ENCODE results near the gene SLC30A5.

The SLC30A5 gene

DNA sequence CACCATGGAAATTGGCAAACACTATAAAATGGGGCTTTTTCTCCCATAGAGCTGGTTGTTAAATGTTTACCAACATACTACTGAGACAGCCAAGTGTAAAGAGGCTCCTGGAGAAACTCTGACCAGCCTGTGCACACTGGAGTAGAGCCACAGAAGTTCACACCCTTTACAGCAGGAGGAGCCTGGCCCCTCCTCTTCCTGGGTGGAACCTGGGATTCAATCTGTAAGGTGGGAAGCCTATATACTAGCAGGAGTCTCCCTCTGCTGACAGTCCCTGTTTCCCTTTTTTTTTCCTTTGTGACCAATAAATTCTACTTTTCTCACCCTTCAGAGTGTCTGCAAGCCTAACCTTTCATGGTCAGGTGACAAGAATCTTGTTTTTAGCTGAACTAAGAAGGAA, 10.4 kb upstream of the SLC30A5 start:
- no peak overlapping the region for H3K4ac ChIP-seq (ENCODE audit: low read depth in 1 of 2, low read length in 2 of 2)
- no peak overlapping the region for H3K23ac ChIP-seq (ENCODE audit: low read length in 2 of 2)
- H3K27me3 ChIP-seq (ENCODE audit: control insufficient read depth in 1 of 2, insufficient read depth in 1 of 2, low read length in 2 of 2), result no peaks in the 10 kb centered on the region
- no peak overlapping the region for H2AK5ac ChIP-seq (ENCODE audit: low read length, severe bottlenecking)
- H3K27ac ChIP-seq (ENCODE audit: low read length, poor library complexity, severe bottlenecking), result no peak overlapping the region
- H4K91ac ChIP-seq (ENCODE audit: low read length), result no peak overlapping the region
- H3K9me3 ChIP-seq (ENCODE audit: control insufficient read depth, low read length), result no peaks in the 10 kb centered on the region
- H2AFZ ChIP-seq (ENCODE audit: low read depth, low read length), result no peak overlapping the region
- H3K14ac ChIP-seq (ENCODE audit: low read length in 2 of 2), result no peak overlapping the region
- no peak overlapping the region for H3K9ac ChIP-seq (ENCODE audit: low read length)
- H3K18ac ChIP-seq (ENCODE audit: low read depth in 1 of 2, low read length in 2 of 2), result no peak overlapping the region
- no peak overlapping the region for H2BK15ac ChIP-seq (ENCODE audit: low read depth, poor library complexity, severe bottlenecking)
- H3K36me3 ChIP-seq (ENCODE audit: control insufficient read depth in 1 of 2, insufficient read depth in 2 of 2, low read depth in 1 of 2, low read length in 2 of 2), result no peaks in the 10 kb centered on the region
- no peaks in the 10 kb centered on the region for H3K79me1 ChIP-seq (replicated peaks; ENCODE audit: low read length, poor library complexity, severe bottlenecking)
- no peak overlapping the region for H3K4me2 ChIP-seq (ENCODE audit: low read length, poor library complexity, severe bottlenecking)
- H3K4me1 ChIP-seq (ENCODE audit: control insufficient read depth, insufficient read depth, low read depth, low read length), result no peaks in the 10 kb centered on the region
- no peak overlapping the region for H3K4me3 ChIP-seq (ENCODE audit: insufficient read depth in 1 of 2, low read depth in 1 of 2, low read length in 2 of 2)
- H2BK5ac ChIP-seq (ENCODE audit: low read depth, low read length, poor library complexity, severe bottlenecking), result no peak overlapping the region
- no peak for DNase-seq
- no peak overlapping the region for H2BK120ac ChIP-seq (ENCODE audit: low read depth, low read length)
- no peak overlapping the region for H2BK12ac ChIP-seq (ENCODE audit: low read length in 2 of 2)
- no peak overlapping the region for H4K8ac ChIP-seq (ENCODE audit: low read length)

DNA sequence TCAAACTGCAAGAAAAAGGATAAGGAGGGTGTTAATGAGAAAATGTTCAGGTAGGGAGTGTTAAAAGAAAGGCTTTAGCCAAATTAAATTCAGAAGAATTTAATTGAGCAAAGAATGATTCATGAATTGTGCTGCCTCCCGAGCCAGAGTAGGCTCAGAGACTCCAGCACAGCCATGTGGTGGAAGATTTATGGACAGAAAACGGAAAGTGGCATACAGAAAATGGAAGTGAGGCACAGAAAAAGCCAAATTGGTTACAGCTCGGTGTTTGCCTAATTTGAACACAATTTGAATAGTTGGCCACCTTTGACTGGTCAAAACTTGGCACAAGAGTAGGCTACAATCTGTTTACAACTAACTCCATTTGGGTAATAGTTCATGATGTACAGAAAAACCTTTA, 9.6 kb upstream of the SLC30A5 start:
- no peaks in the 10 kb centered on the region for H3K4me1 ChIP-seq (ENCODE audit: control insufficient read depth, insufficient read depth, low read depth, low read length)

GRCh38 chr5:69084903-69085302, 8.9 kb upstream of the SLC30A5 start:
- no peak overlapping the region for H2AK5ac ChIP-seq (ENCODE audit: low read length, severe bottlenecking)
- H2BK15ac ChIP-seq (ENCODE audit: low read depth, poor library complexity, severe bottlenecking), result no peak overlapping the region
- H3K9ac ChIP-seq (ENCODE audit: low read length), result no peak overlapping the region
- 91% methylated on average over 2 of the region's 2 CpGs for WGBS
- H3K4me1 ChIP-seq (ENCODE audit: control insufficient read depth, insufficient read depth, low read depth, low read length), result no peaks in the 10 kb centered on the region
- H4K8ac ChIP-seq (ENCODE audit: low read length), result no peak overlapping the region
- no peak overlapping the region for H2BK12ac ChIP-seq (ENCODE audit: low read length in 2 of 2)
- no peak overlapping the region for H3K27ac ChIP-seq (ENCODE audit: low read length, poor library complexity, severe bottlenecking)
- H3K36me3 ChIP-seq (ENCODE audit: control insufficient read depth in 1 of 2, insufficient read depth in 2 of 2, low read depth in 1 of 2, low read length in 2 of 2), result no peaks in the 10 kb centered on the region
- H3K27me3 ChIP-seq (ENCODE audit: control insufficient read depth in 1 of 2, insufficient read depth in 1 of 2, low read length in 2 of 2), result no peaks in the 10 kb centered on the region
- H3K18ac ChIP-seq (ENCODE audit: low read depth in 1 of 2, low read length in 2 of 2), result no peak overlapping the region
- H2BK120ac ChIP-seq (ENCODE audit: low read depth, low read length), result no peak overlapping the region
- no peak overlapping the region for H3K4ac ChIP-seq (ENCODE audit: low read depth in 1 of 2, low read length in 2 of 2)
- no peak overlapping the region for H3K4me3 ChIP-seq (ENCODE audit: insufficient read depth in 1 of 2, low read depth in 1 of 2, low read length in 2 of 2)
- H3K23ac ChIP-seq (ENCODE audit: low read length in 2 of 2), result no peak overlapping the region
- no peak overlapping the region for H2AFZ ChIP-seq (ENCODE audit: low read depth, low read length)
- H3K14ac ChIP-seq (ENCODE audit: low read length in 2 of 2), result no peak overlapping the region
- H2BK5ac ChIP-seq (ENCODE audit: low read depth, low read length, poor library complexity, severe bottlenecking), result no peak overlapping the region
- H4K91ac ChIP-seq (ENCODE audit: low read length), result no peak overlapping the region
- H3K4me2 ChIP-seq (ENCODE audit: low read length, poor library complexity, severe bottlenecking), result no peak overlapping the region
- H3K9me3 ChIP-seq (ENCODE audit: control insufficient read depth, low read length), result no peaks in the 10 kb centered on the region
- H3K79me1 ChIP-seq (replicated peaks; ENCODE audit: low read length, poor library complexity, severe bottlenecking), result no peaks in the 10 kb centered on the region
- no peak for DNase-seq

More for the DNA sequence above, 9.6 kb upstream of the SLC30A5 start:
- no peak overlapping the region for H3K23ac ChIP-seq (ENCODE audit: low read length in 2 of 2)
- no peak overlapping the region for H3K4ac ChIP-seq (ENCODE audit: low read depth in 1 of 2, low read length in 2 of 2)
- H4K8ac ChIP-seq (ENCODE audit: low read length), result no peak overlapping the region
- H3K36me3 ChIP-seq (ENCODE audit: control insufficient read depth in 1 of 2, insufficient read depth in 2 of 2, low read depth in 1 of 2, low read length in 2 of 2), result no peaks in the 10 kb centered on the region
- no peak overlapping the region for H2BK15ac ChIP-seq (ENCODE audit: low read depth, poor library complexity, severe bottlenecking)
- H3K79me1 ChIP-seq (replicated peaks; ENCODE audit: low read length, poor library complexity, severe bottlenecking), result no peaks in the 10 kb centered on the region
- no peak overlapping the region for H3K14ac ChIP-seq (ENCODE audit: low read length in 2 of 2)
- no peak overlapping the region for H3K4me3 ChIP-seq (ENCODE audit: insufficient read depth in 1 of 2, low read depth in 1 of 2, low read length in 2 of 2)
- no peak overlapping the region for H2AK5ac ChIP-seq (ENCODE audit: low read length, severe bottlenecking)
- DNase-seq, result no peak
- no peak overlapping the region for H3K9ac ChIP-seq (ENCODE audit: low read length)
- no peak overlapping the region for H3K27ac ChIP-seq (ENCODE audit: low read length, poor library complexity, severe bottlenecking)
- no peaks in the 10 kb centered on the region for H3K9me3 ChIP-seq (ENCODE audit: control insufficient read depth, low read length)
- H2AFZ ChIP-seq (ENCODE audit: low read depth, low read length), result no peak overlapping the region
- 71% methylated on average over 3 of the region's 3 CpGs for WGBS
- no peak overlapping the region for H2BK12ac ChIP-seq (ENCODE audit: low read length in 2 of 2)
- no peak overlapping the region for H3K18ac ChIP-seq (ENCODE audit: low read depth in 1 of 2, low read length in 2 of 2)
- no peak overlapping the region for H3K4me2 ChIP-seq (ENCODE audit: low read length, poor library complexity, severe bottlenecking)
- H4K91ac ChIP-seq (ENCODE audit: low read length), result no peak overlapping the region
- H2BK120ac ChIP-seq (ENCODE audit: low read depth, low read length), result no peak overlapping the region
- H2BK5ac ChIP-seq (ENCODE audit: low read depth, low read length, poor library complexity, severe bottlenecking), result no peak overlapping the region
- no peaks in the 10 kb centered on the region for H3K27me3 ChIP-seq (ENCODE audit: control insufficient read depth in 1 of 2, insufficient read depth in 1 of 2, low read length in 2 of 2)

DNA sequence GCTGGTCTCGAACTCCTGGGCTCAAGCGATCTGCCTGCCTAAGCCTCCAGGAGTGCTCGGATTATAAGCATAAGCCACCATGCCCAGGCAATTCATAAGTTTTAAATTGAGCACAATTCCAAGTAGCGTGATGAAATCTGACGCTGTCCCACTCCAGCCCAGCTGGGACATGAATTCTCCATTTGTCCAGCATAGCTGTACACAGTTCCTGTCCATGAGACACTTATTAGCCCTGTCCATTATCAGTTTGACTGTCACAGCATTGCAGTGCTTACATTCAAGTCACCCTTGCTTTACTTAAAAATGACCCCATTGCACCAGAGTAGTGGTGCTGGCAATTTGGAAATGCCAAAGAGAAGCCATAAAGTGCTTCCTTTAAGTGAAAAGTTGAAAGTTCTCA, 7.6 kb upstream of the SLC30A5 start:
- Histone ChIP-seq H2AFZ (ENCODE audit: low read depth, low read length) (no peak overlapping the region), H2BK120ac (ENCODE audit: low read depth, low read length) (no peak overlapping the region), H3K36me3 (ENCODE audit: control insufficient read depth in 1 of 2, insufficient read depth in 2 of 2, low read depth in 1 of 2, low read length in 2 of 2) (no peaks in the 10 kb centered on the region), H3K18ac (ENCODE audit: low read depth in 1 of 2, low read length in 2 of 2) (no peak overlapping the region), H2BK12ac (ENCODE audit: low read length in 2 of 2) (no peak overlapping the region), H2AK5ac (ENCODE audit: low read length, severe bottlenecking) (no peak overlapping the region), H3K14ac (ENCODE audit: low read length in 2 of 2) (no peak overlapping the region), H3K79me1 (replicated peaks; ENCODE audit: low read length, poor library complexity, severe bottlenecking) (no peaks in the 10 kb centered on the region), H3K27ac (ENCODE audit: low read length, poor library complexity, severe bottlenecking) (no peak overlapping the region), H2BK15ac (ENCODE audit: low read depth, poor library complexity, severe bottlenecking) (no peak overlapping the region), H2BK5ac (ENCODE audit: low read depth, low read length, poor library complexity, severe bottlenecking) (no peak overlapping the region), H3K4me1 (ENCODE audit: control insufficient read depth, insufficient read depth, low read depth, low read length) (no peaks in the 10 kb centered on the region), H3K4me2 (ENCODE audit: low read length, poor library complexity, severe bottlenecking) (no peak overlapping the region), H3K27me3 (ENCODE audit: control insufficient read depth in 1 of 2, insufficient read depth in 1 of 2, low read length in 2 of 2) (no peaks in the 10 kb centered on the region), H4K8ac (ENCODE audit: low read length) (no peak overlapping the region), H4K91ac (ENCODE audit: low read length) (no peak overlapping the region), H3K4ac (ENCODE audit: low read depth in 1 of 2, low read length in 2 of 2) (no peak overlapping the region), H3K9me3 (ENCODE audit: control insufficient read depth, low read length) (no peaks in the 10 kb centered on the region), H3K23ac (ENCODE audit: low read length in 2 of 2) (no peak overlapping the region), H3K9ac (ENCODE audit: low read length) (no peak overlapping the region), H3K4me3 (ENCODE audit: insufficient read depth in 1 of 2, low read depth in 1 of 2, low read length in 2 of 2) (no peak overlapping the region)
- DNase-seq, result no peak
- WGBS, result 97% methylated on average over 5 of the region's 5 CpGs
